Measurements from ENCODE around the gene HIP1R.

HIP1R gene

GRCh38 chr12:122830517-122831214, 4.6 kb upstream of the HIP1R start:
- DNase-seq: peak; percentile 52

GRCh38 chr12:122834104-122834920, 945 bp upstream of the HIP1R start:
- DNase-seq: peak; percentile 84

GRCh38 chr12:122835750-122836026, 431 bp downstream of the HIP1R start:
- peak; percentile 71 for DNase-seq

- peak; percentile 49 for DNase-seq
Observed at GRCh38 chr12:122836027-122836921, 1.0 kb downstream of the HIP1R start.

- peak; percentile 22 for DNase-seq
Observed at GRCh38 chr12:122837306-122838265, 2.3 kb downstream of the HIP1R start.

- DNase-seq: no peak
Observed at GRCh38 chr12:122838841-122839240, 3.6 kb downstream of the HIP1R start.

GRCh38 chr12:122839907-122840554, 4.8 kb downstream of the HIP1R start:
- peak; percentile 29 for DNase-seq

- DNase-seq: peak; percentile 90
Observed at GRCh38 chr12:122840580-122841513, 5.6 kb downstream of the HIP1R start.

- peak; percentile 96 for DNase-seq
Observed at GRCh38 chr12:122841544-122842321, 6.5 kb downstream of the HIP1R start.

- peak; percentile 46 for DNase-seq
Observed at GRCh38 chr12:122842505-122843405, 7.5 kb downstream of the HIP1R start.

GRCh38 chr12:122843455-122843854, 8.2 kb downstream of the HIP1R start:
- no peak for DNase-seq

- peak; percentile 17 for DNase-seq
Observed at GRCh38 chr12:122844366-122844971, 9.2 kb downstream of the HIP1R start.

- peak; percentile 16 for DNase-seq
Observed at GRCh38 chr12:122845041-122845864, 10.0 kb downstream of the HIP1R start.

- peak; percentile 19 for DNase-seq
Observed at GRCh38 chr12:122845865-122846621, 10.8 kb downstream of the HIP1R start.

- no peak for DNase-seq
Observed at GRCh38 chr12:122846622-122847515, 11.6 kb downstream of the HIP1R start.
